NCI-H1048 (cell line): ENCODE results near the gene PTGFRN.

ENCODE experiments used
- DNase-seq: peaks from one replicate; lab custom pipeline; 2025; lab: John Stamatoyannopoulos, UW

PTGFRN gene

GRCh38 chr1:117034791-117035290 is 125.1 kb downstream of the PTGFRN start:
- no peak for DNase-seq

- no peak for DNase-seq
Measured at GRCh38 chr1:117036018-117036461, 126.3 kb downstream of the PTGFRN start.

- no peak for DNase-seq
Measured at GRCh38 chr1:117037802-117038201, 128.1 kb downstream of the PTGFRN start.

- DNase-seq, result no peak
Measured at GRCh38 chr1:117038236-117038635, 128.5 kb downstream of the PTGFRN start.
